GM19035 (cell line): ENCODE data around the gene PAWR.
"Not testable (repeated sequence)": the region's sequence is repeated elsewhere in the genome, so short reads cannot be mapped to it uniquely, and the experiment has no call there.

Experiments used
- ATAC-seq: cut with Tn5 transposase; IDR thresholded peaks from one replicate; pipeline ENCODE4 v1.9.1; 2021; ENCODE audit not compliant: unreplicated experiment

Gene PAWR

GRCh38 chr12:79687711-79688260 is 3.0 kb downstream of the PAWR start:
- no peak for ATAC-seq

DNA sequence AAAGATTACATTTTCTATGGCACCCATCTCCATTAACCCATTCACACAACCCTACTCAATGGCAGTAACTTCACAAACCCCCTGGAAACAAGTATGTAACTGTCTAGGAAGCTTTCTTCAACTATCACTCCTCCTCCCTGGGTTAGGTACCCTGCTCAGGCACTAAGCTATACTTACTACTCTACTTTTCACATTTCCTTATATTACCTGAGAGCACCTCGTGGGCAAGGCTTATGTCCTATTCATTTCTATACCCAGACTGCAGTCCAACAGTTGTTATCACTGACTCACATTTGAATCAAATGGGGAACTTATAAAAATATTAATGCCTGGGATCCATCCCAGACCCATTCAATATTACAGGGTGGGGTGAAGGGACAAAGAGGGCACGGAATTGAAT is 4.6 kb downstream of the PAWR start:
- ATAC-seq = no peak

DNA sequence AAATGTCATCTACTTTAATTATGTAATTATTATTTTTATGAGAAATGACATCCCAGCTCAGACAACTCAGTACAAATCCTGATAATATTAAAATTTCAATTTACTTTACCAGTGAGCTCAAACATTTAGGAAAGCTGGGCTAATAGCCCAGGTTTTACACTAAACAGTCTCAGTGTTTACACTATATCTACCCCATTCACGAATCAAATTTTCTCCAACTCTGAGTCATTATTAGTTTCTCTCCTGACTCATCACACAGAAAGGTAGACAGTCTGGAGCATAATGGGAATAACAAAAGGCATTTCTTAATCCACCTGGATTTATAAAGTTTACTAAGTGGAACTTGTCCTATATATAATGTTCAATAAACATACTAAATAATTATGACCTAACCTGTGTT is 5.7 kb downstream of the PAWR start:
- no peak for ATAC-seq

DNA sequence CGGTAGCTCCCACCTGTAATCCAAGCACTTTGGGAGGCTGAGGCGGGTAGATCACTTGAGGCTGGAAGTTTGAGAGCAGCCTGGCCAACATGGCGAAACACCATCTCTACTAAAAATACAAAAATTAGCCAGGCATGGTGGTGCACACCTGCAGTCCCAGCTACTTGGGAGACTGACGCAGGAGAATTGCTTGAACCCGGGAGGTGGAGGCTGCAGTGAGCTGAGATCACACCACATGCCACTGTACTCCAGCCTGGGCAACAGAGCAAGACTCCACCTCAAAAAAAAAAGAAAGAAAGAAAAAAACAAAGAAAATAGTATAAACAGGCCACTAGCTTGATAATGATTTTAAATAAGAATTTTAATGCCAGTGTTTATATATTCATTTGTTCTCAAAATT is 6.4 kb downstream of the PAWR start:
- not testable (repeated sequence) for ATAC-seq

DNA sequence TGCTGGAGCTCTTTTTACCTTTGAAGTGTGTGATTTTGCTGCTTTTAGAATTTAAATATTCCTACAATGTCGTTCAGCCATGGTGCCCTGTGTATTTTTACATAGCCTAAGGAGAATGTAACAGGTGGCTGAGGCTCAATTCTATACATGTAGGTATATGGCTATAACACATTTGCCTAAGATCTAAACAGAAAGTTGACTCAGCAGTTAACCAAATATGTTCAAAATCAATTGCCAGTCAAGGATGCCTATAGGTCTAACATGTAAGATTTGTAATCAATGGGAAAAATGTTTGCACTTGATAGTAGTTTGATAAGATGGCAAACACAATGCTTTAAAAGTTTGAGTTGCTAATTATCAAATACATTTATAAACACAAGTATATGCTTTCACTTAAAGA is 8.2 kb downstream of the PAWR start:
- ATAC-seq = no peak

DNA sequence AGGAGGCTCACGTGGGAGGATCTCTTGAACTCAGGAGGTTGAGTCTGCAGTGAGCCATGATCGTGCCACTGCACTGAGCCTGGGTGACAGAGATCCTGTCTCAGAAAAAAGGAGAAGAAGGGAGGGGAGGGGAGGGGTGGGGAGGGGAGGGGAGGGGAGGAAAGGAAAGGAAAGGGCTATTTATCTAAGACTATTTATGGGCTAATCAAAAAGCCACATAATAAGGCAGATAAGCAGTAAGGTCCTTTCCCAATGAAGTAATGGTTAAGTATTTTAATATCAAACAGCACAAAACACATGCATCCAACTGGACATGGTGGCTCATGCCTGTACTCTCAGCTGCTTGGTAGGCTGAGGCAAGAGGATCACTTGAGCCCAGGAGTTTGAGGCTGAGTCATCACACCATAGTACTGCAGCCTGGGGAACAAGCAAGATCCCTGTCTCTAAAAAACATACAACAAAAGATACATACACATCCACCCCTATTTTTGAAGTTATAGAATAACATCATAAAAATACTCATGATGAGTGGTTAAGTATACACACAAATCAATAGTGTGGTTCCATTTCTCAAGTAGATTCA is 9.7 kb downstream of the PAWR start:
- ATAC-seq = no peak

DNA sequence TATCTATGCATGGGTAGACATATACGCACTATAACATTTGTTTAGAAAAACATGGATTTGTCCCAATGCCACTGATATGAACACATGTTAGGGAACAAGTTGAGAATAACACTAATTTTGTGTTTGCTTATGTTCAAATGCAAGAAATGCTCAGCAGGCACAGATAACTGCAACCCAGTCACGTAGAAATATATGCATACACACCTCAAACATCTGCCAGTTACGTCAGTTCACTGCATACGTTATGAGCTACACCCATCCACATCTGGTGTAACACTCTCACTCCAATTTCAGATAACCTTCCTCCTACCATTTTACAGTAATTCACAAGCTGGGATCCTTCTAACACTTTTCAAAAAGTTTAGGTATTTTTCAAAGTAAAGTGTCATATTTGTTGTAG is 10.7 kb downstream of the PAWR start:
- no peak for ATAC-seq

DNA sequence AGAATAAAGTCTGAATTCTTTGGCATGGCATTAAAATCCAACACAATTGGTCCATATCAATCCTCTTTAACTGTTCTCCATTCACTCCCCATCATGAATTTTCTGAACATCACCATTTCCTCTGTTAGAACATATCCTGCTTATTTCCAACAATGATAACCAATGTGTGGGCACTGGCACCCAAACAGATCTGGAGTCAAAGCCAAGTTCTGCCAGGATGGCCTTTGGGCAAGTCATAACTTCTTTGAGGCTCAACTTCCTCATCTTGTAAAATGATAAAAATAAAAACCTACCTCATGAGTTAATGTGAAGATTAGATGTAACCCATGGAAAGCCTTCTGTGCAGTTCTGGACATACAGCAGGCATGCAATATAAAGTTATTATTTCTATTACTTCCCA is 12.5 kb downstream of the PAWR start:
- no peak for ATAC-seq

DNA sequence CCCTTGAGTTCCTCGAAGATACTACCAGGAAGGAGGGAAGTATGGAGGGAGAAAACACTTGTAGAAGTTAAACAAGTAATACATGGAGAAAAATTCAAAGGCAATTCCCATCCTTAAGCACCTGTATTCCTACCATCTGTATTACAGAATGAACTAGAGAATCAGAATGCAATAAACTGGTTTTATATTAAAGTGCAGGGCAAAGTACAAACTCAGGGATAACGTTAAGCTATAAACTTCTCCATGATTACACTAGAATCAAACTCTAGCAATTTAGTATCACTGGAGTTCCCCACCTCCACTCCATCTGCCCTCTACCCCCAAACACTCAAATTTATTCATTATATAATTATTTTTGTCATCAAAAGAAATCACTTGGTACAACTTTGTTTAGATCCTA is 13.1 kb downstream of the PAWR start:
- no peak for ATAC-seq

DNA sequence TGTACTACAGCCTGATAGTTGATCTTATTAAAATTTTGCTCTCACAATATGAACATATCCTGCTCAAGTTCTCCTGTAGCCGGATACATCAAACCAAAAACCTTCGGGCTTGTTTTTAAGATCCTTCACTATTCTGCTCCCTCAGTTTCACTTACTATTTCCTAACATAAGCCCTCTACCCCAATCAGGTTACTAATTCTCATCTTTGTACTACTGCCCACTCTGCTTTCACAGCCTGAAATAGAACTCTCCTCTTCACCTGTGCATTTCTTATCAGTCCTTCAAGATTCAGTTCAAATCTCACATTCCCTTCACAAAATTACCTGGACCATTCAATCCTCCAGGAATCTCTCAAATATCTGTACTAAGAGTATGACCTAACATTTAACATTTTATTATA is 14.2 kb downstream of the PAWR start:
- no peak for ATAC-seq

DNA sequence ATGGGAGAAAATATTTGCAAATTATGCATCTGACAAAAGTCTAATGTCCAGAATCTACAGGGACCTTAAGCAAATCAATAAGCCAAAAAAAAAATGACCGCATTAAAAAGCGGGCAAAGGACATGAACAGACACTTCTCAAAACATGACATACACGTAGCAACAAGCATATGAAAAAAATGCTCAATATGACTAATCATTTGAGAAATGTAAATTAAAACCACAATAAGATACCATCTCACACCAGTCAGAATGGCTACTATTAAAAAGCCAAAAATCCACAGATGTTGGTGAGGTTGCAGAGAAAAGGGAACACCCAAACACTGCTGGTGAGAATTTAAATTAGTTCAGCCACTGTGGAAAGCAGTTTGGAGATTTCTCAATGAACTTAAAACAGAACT is 16.1 kb downstream of the PAWR start:
- ATAC-seq = no peak

DNA sequence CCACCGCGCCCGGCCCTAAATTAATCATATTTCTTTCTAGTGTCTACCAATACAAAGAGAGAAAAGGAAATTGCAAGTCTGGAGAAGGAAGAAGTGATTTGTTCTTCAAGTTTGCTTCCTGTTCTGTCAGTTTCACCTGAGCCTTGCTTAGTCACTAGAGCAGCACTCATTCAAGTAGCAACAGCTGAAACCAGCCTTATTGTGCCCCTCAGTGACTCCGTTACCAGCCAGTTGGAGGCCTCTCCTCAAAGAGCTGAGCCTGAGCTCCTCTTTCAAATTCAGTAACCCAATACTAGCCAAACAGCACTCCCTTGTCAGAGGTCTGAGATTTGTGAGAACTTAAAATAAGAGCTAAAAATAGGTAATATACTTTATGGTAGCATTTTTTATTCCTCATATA is 17.4 kb downstream of the PAWR start:
- no peak for ATAC-seq

GRCh38 chr12:79668113-79668512 is 22.7 kb downstream of the PAWR start:
- no peak for ATAC-seq

DNA sequence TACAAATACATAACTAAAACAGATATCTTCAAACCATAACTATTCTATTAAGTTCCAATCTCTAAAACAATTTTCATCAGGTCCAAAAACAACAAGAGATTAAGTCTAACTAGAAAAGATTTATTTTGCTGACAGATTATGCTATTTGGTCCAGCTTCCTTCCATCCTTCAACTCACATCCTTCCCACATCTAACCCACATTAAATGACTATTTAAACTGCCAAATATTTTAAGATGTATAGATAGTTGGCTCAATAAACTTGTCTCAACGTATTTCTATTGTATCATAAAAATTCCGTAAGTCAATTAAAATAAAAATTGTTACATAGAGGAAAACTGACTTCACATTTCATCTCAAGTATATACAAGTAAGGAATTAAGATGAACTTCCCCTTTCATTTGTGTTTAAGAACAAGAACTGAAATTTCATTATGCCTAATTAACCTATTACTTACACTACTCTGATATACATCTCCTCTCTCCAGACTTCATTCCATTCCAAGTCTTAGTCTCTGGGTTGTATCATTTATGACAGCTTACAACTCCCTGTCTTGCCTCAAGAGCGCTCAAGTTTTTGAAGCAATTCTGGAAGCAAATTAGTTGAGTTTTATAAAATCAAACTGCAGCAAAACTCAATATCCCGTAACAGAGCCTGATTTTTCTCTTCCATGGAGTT is 25.4 kb downstream of the PAWR start:
- ATAC-seq = no peak

DNA sequence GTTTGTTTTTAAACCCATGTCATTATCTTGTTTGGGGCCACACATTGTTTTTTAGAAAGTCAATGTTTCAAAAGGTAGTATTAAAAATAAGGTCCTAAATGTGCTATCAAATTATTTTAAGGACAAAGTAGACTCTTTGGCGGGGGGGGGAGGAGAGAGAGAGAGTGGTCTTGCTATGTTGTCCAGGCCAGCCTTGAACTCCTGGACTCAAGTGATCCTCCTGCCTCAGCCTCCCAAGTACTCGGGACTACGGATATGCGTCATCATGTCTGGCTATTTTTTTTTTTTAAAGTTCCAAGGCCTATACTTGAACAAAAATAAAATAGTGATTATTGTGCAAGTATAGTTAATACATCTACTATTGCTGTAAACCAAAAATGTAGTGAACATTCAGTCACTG is 26.2 kb downstream of the PAWR start:
- ATAC-seq = no peak

- no peak for ATAC-seq
These were observed 28.5 kb downstream of the PAWR start for GRCh38 chr12:79662046-79662811.

GRCh38 chr12:79661629-79662028 is 29.1 kb downstream of the PAWR start:
- no peak for ATAC-seq

DNA sequence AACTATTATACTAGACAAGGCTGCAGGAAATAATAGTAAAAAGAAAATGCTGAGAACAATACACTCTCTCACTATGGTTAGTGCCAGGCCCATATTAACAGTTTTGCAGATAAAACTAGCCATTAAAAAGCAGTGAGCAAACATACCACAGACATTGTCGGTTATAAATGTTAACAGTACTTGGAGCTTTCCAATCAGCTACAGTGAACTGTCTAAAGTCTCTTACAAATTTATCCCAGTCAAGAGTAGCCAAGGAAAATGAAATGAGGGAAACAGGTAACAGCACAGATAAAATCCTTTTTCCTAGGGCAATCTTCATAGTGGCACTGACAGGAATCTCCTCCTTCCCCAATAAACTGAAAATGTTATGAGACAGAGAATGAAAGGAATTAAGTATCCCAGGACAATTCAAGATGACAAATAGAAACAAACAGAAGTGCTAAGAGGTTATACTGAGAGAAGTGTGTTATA is 30.8 kb downstream of the PAWR start:
- ATAC-seq = no peak

DNA sequence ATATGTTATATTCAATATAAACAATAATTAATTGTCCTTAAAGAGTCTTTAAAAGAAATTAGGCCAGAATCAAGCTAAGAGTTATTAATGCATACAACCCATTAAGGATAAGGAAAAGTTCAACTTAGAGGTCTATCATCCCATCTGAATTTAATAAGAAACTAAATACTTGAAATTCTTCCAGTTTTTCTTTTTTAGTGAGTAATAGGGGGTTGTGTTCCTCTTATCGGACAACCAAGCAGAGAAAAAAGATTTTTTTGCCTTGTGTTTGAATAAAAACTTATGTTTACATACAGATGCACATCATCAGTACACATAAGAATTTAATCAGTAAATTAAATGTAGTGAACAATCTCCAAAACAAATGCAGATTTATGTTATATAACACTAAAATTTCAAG is 32.5 kb downstream of the PAWR start:
- no peak for ATAC-seq

DNA sequence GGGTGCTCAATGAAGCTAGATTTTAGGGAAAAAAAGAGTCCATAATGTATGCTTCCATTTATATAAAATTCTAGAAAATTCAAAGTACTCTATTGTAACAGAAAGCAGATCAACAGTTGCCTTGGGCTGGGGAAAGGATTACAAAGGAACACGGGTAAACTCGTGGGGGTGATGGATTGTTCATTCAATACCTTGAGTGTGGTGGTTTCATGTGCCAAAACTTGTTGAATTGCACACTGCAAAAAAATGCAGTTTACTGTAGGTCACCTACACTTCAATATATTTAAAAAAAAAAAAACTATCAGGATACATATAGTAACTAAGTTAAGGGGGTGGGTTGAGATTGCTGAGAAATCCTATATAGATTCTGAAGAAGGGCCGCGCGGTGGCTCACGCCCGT is 33.6 kb downstream of the PAWR start:
- ATAC-seq = no peak

DNA sequence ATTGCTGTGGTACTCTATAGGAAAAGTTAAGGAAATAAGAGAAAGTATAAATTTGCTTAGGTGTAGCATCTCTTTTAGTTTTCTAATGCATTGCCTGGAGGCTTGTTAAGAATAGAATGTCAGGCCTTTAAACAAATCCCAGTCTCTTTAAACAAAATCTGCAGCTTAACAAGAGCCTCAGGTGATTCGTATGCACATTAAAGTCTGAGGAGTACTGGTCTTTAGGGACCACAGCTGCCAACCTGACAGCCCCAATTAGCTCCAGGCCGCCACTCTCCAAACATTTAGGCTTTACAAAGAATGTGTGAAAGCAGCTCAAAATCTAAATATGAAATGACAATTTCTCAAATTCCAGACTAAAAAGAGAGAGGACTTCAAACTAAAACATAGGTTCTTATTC is 35.7 kb downstream of the PAWR start:
- no peak for ATAC-seq

- no peak for ATAC-seq
These were observed 38.2 kb downstream of the PAWR start for GRCh38 chr12:79652521-79652920.
